LNCAP (cell line): Measurements from ENCODE around the gene GTF2F2.

Experiments
- TF ChIP-seq, protein P1 (sequence below): fragments of 450-650 bp; IDR thresholded peaks from 2 replicates; pipeline ENCODE4 v1.5.1; 2017; ENCODE audit warnings: mild to moderate bottlenecking

Gene GTF2F2

DNA sequence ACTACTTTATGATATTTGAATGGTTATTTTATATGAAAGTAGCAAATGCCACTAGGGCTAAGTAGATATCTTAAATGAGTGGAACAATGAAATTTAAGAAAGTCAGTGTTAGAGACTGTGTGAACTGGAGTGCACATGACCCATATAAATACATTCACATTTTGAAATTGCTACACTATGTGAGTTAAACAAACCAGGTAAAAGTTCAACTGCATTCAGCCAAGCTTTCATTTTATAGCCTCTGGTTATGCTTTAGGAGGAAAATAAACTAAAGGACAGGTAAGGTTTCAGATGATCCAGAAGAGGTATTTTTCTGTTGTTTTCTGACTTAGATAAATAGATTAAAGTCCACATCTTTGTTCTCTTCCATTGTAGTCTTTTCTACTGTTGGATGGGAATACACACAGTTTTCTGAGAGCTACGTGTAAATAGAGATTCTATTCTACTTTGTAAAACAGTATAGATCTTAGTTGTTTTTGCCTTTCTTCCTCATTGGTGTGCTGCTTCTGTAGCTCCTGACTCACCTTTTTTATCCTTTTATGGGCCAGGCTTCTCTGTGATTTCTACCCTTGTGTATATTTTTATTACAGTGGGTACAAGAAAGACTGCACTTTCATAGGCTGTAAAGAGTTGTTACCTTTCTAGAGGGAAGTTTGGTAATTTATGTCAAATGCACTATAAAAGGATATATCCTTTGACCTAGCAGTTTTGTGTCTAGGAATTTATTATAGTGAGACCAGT is 135.1 kb downstream of the GTF2F2 start:
- TF ChIP-seq, protein P1, sequence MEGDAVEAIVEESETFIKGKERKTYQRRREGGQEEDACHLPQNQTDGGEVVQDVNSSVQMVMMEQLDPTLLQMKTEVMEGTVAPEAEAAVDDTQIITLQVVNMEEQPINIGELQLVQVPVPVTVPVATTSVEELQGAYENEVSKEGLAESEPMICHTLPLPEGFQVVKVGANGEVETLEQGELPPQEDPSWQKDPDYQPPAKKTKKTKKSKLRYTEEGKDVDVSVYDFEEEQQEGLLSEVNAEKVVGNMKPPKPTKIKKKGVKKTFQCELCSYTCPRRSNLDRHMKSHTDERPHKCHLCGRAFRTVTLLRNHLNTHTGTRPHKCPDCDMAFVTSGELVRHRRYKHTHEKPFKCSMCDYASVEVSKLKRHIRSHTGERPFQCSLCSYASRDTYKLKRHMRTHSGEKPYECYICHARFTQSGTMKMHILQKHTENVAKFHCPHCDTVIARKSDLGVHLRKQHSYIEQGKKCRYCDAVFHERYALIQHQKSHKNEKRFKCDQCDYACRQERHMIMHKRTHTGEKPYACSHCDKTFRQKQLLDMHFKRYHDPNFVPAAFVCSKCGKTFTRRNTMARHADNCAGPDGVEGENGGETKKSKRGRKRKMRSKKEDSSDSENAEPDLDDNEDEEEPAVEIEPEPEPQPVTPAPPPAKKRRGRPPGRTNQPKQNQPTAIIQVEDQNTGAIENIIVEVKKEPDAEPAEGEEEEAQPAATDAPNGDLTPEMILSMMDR, result no peak

DNA sequence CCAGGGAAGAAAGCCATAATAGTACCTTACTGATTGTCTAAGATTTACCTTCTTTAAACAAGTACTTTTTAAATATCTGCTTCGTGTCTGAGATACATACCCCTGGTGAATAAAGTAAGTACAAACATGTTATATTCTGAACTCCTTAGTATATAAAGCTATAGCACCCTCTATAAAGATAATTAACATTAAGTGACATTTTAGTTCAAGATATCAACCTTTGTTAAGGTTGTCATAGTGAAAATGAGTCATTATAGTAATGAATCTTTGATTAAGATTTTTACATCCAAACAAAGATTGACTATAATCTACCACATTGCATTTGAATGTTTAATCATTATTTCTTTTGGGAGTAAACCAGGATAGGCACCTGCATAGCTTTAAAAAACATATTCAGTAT is 135.9 kb downstream of the GTF2F2 start:
- TF ChIP-seq, protein P1, result no peak

DNA sequence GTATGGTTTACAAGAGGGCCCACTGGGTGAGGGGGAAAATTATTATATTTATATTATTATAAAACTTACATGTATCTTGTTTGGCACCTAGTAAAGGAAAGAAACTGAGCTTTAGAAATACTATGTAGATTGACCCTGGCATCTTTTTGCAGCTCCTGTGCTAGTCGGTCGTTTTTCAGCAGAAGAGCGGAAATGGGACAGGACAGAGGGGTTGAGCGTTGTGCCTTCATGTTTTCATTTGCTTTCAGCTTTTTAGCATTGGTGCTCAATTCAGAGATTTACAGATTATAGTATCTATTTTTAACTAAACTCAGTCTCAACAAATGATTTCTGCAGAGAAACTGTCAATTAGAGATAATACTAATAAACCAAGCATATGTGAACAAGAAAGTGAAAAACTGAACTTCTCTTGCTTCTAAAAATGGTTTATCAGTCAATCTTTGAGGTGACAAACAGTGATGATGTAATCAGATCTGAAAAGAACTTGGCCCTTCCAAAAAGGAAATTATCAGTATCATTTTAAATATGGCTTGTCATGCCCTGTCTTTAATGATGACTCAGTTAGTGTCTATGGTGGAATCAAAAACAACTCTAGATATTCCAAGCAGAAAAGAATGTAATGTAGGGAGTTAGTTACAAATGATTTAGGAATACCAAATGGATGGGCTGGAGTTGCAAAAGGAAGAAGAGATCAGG is 137.5 kb downstream of the GTF2F2 start:
- TF ChIP-seq, protein P1, result no peak

DNA sequence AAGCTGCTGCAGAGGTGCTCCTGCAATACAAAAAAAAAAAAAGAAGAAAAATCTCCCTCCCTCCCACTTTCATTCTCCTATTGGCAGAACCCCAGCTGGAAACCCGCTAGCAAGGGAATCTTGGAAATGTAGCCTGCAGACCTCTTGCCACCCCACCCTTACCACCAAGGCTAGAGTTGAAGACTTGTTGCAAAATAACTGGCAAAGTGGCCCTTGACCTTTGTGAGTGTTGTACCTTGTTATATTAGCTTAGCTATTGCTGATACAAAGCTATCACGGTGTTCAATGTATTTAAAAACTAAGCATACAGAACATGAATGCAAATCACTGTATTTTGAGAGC is 138.0 kb downstream of the GTF2F2 start:
- TF ChIP-seq, protein P1, result no peak

DNA sequence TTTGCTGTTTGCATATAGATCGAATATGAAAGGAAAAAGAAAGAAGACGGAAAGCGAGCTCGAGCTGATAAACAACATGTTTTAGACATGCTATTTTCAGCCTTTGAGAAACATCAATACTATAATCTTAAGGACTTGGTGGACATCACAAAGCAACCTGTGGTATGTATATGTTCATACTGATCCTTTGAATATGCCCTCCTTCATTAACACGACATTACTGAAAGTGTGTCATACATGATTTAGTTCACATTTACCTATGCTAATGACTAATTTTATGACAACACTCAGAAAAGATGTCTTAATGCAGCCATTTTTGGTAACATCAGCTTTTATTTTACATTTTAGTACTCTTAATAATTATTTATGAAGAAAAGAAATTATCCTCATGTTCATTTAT is 146.9 kb downstream of the GTF2F2 start:
- TF ChIP-seq, protein P1, result no peak

DNA sequence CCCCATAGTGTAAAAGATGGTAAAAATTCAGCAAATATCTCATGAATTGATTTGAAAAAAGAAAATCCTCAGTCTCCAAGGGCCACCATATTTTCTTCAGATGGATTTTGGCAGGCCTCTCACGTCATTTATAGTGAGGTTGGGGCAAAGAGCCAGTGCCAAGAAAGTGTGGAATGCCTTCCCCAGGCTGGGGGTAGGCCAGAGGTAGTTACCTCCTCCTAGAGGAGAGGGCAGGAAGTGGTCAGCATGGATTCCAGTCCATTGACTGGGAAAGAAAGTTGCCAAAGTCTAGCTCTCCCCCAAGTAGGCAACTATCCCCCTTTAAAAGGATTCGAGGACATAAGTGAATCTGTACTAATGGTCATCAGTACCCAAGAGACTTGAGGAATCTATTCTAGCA is 148.9 kb downstream of the GTF2F2 start:
- TF ChIP-seq, protein P1, result no peak

DNA sequence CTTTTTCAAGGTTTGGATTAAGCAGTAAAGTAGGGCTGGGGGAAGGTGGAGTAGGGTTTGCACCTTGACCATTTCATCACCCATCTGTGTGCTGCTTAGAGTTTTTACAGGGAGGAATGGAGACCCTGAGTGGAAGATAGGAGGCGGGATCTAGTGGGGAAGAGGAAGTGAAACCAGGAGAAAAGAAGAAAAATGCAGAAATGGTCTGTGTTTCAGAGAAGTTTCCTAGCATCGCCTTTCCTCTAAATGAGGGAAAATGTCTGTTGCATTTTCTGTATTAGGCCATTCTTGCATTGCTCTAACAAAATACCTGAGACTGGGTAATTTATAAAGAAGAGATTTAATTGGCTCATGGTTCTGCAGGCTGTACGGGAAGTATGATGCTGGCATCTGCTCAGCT is 156.6 kb downstream of the GTF2F2 start:
- TF ChIP-seq, protein P1, result no peak
